H1 (cell line): ENCODE measurements around the gene MPHOSPH9. TPM values are rescaled to one million over a fixed set of nuclear protein-coding genes. Genes with fewer than 3 reads are reported as not detected.

Experiments used
- CTCF ChIA-PET: fragments of 300-600 bp; sonication (Branson Sonifier 250); formaldehyde crosslinking; loops from one replicate; lab custom pipeline; 2021; ENCODE audit not compliant: partially characterized antibody; lab: Charles Lee
- POLR2A ChIA-PET: fragments of 300-600 bp; sonication (Branson Sonifier 250); formaldehyde crosslinking; loops from one replicate; lab custom pipeline; 2021; ENCODE audit warnings: inconsistent platforms; ENCODE audit not compliant: partially characterized antibody; lab: Charles Lee
- DNase-seq, 2 experiments: peaks; one replicate each; pipeline versions ENCODE4 v3.0.0 to v3.0.0-alpha.2; 2010 to 2022; ENCODE audit warnings: low spot score in 2 of 2, low read depth in 1 of 2, mixed read lengths in 1 of 2
- FAIRE-seq: peaks from 2 replicates; lab custom pipeline; 2011; peaks lifted over from hg19 to GRCh38; lab: Jason Lieb, UNC
- H2AFZ ChIP-seq: 2 replicates; pipeline ENCODE4 v1.8.1; 2012; ENCODE audit warnings: low read length, inconsistent platforms
- H2AK5ac ChIP-seq: 2 replicates; pipeline ENCODE4 v1.6.1; 2013; ENCODE audit warnings: low read depth, low read length
- H2BK120ac ChIP-seq: replicated peaks from 2 replicates; pipeline ENCODE3; 2013; ENCODE audit warnings: low read depth, low read length, inconsistent platforms
- H2BK12ac ChIP-seq: 2 replicates; pipeline ENCODE4 v1.6.1; 2013; ENCODE audit warnings: low read depth, low read length
- H2BK15ac ChIP-seq: 2 replicates; pipeline ENCODE4 v1.6.1; 2013; ENCODE audit warnings: low read length
- H2BK20ac ChIP-seq: 2 replicates; pipeline ENCODE4 v1.6.1; 2013; ENCODE audit warnings: low read length
- H2BK5ac ChIP-seq: 2 replicates; pipeline ENCODE4 v1.6.1; 2013; ENCODE audit warnings: low read depth, low read length
- H3K14ac ChIP-seq: 2 replicates; pipeline ENCODE4 v1.6.1; 2013; ENCODE audit warnings: inconsistent platforms; ENCODE audit not compliant: insufficient read length
- H3K18ac ChIP-seq: 2 replicates; pipeline ENCODE4 v1.6.1; 2013; ENCODE audit warnings: low read length; ENCODE audit errors: extremely low read depth
- H3K23ac ChIP-seq: 2 replicates; pipeline ENCODE4 v1.6.1; 2013; ENCODE audit warnings: inconsistent platforms; ENCODE audit not compliant: insufficient read length
- H3K23me2 ChIP-seq: 2 replicates; pipeline ENCODE4 v1.6.1; 2013; ENCODE audit warnings: low read depth, low read length
- H3K27ac ChIP-seq: 2 replicates; pipeline ENCODE4 v1.6.1; 2011; ENCODE audit warnings: low read depth, low read length, inconsistent platforms
- H3K27me3 ChIP-seq, 4 experiments: replicated peaks in 1 of 4; 1 replicate in 1 of 4; 2 replicates in 3 of 4; pipeline versions ENCODE4 v1.6.1 to v1.8.1; 2011 to 2013; ENCODE audit warnings: low read length in 3 of 4, mild to moderate bottlenecking in 3 of 4, inconsistent platforms in 2 of 4, mixed read lengths in 2 of 4, moderate library complexity in 1 of 4; ENCODE audit not compliant: control insufficient read depth in 3 of 4, insufficient read depth in 3 of 4; ENCODE audit errors: extremely low read depth in 1 of 4
- H3K36me3 ChIP-seq, 4 experiments: 2 replicates each; pipeline versions ENCODE4 v1.6.1 to v1.8.1; 2011 to 2013; ENCODE audit warnings: mild to moderate bottlenecking in 4 of 4, low read length in 3 of 4, moderate library complexity in 2 of 4, control low read depth in 1 of 4, inconsistent platforms in 1 of 4; ENCODE audit not compliant: insufficient read depth in 4 of 4, control insufficient read depth in 2 of 4
- H3K4ac ChIP-seq: replicated peaks from 2 replicates; pipeline ENCODE3; 2013; ENCODE audit warnings: low read length, low read depth, mixed read lengths, inconsistent platforms; ENCODE audit not compliant: insufficient read length
- H3K4me1 ChIP-seq, 4 experiments: replicated peaks in 1 of 4; 1 replicate in 1 of 4; 2 replicates in 3 of 4; pipeline versions ENCODE4 v1.6.1 to v1.8.1; 2011 to 2013; ENCODE audit warnings: low read length in 3 of 4, inconsistent platforms in 2 of 4, mixed read lengths in 1 of 4; ENCODE audit not compliant: insufficient read depth in 4 of 4, control insufficient read depth in 3 of 4
- H3K4me2 ChIP-seq, 2 experiments: 2 replicates each; pipeline versions ENCODE4 v1.6.1 to v1.8.1; 2011 to 2013; ENCODE audit warnings: low read depth in 2 of 2, low read length in 2 of 2, control low read depth in 1 of 2, inconsistent platforms in 1 of 2, mild to moderate bottlenecking in 1 of 2; ENCODE audit not compliant: insufficient read depth in 1 of 2
- H3K4me3 ChIP-seq, 4 experiments: fragments of 200-600, 300-600 bp in 1 of 4; sonication (generic), shearing (Covaris generic), sonication (Bioruptor Twin) in 1 of 4; 2 replicates each; pipeline versions ENCODE4 v1.5.1 to v1.8.1; 2011 to 2016; ENCODE audit warnings: low read length in 4 of 4, low read depth in 3 of 4, control low read depth in 2 of 4, inconsistent platforms in 2 of 4, mild to moderate bottlenecking in 2 of 4, mixed read lengths in 1 of 4, moderate library complexity in 1 of 4; ENCODE audit not compliant: insufficient read depth in 2 of 4; ENCODE audit errors: extremely low read depth in 1 of 4
- H3K56ac ChIP-seq: replicated peaks from 2 replicates; pipeline ENCODE3; 2013; ENCODE audit warnings: low read depth, mild to moderate bottlenecking, mixed read lengths, low read length, inconsistent platforms; ENCODE audit not compliant: insufficient read length
- H3K79me1 ChIP-seq: 2 replicates; pipeline ENCODE4 v1.6.1; 2013; ENCODE audit warnings: low read depth, low read length, control low read depth
- H3K79me2 ChIP-seq, 2 experiments: 2 replicates each; pipeline versions ENCODE4 v1.6.1 to v1.8.1; 2012 to 2013; ENCODE audit warnings: low read length in 2 of 2, mild to moderate bottlenecking in 2 of 2, inconsistent platforms in 1 of 2; ENCODE audit not compliant: insufficient read depth in 2 of 2, control insufficient read depth in 1 of 2
- H3K9ac ChIP-seq, 4 experiments: replicated peaks in 1 of 4; 1 replicate in 1 of 4; 2 replicates in 3 of 4; pipeline versions ENCODE4 v1.6.1 to v1.8.1; 2011 to 2013; ENCODE audit warnings: low read depth in 3 of 4, low read length in 3 of 4, control low read depth in 2 of 4, mild to moderate bottlenecking in 2 of 4, moderate library complexity in 2 of 4, inconsistent platforms in 1 of 4; ENCODE audit errors: extremely low read depth in 1 of 4
- H3K9me3 ChIP-seq, 2 experiments: 2 replicates each; pipeline versions ENCODE4 v1.6.1 to v1.8.1; 2012 to 2013; ENCODE audit warnings: mild to moderate bottlenecking in 2 of 2, moderate library complexity in 2 of 2, control low read depth in 1 of 2, inconsistent platforms in 1 of 2, low read depth in 1 of 2, low read length in 1 of 2, mixed read lengths in 1 of 2; ENCODE audit not compliant: insufficient read depth in 2 of 2
- H4K20me1 ChIP-seq, 2 experiments: replicated peaks in 1 of 2; 2 replicates each; pipeline versions ENCODE3 to v1.8.1; 2011 to 2013; ENCODE audit warnings: inconsistent platforms in 2 of 2, low read length in 2 of 2, mild to moderate bottlenecking in 1 of 2; ENCODE audit not compliant: insufficient read depth in 2 of 2, control insufficient read depth in 1 of 2
- H4K5ac ChIP-seq: 2 replicates; pipeline ENCODE4 v1.6.1; 2013; ENCODE audit warnings: low read length, low read depth, mixed read lengths, inconsistent platforms; ENCODE audit not compliant: insufficient read length
- H4K8ac ChIP-seq: 2 replicates; pipeline ENCODE4 v1.8.0; 2013; ENCODE audit warnings: mild to moderate bottlenecking, moderate library complexity, low read length, inconsistent platforms; ENCODE audit not compliant: insufficient read depth; ENCODE audit errors: extremely low read depth
- H4K91ac ChIP-seq: replicated peaks from 2 replicates; pipeline ENCODE3; 2013; ENCODE audit warnings: low read length, mixed read lengths, inconsistent platforms; ENCODE audit not compliant: insufficient read length
- BCL11A ChIP-seq, 2 experiments: IDR thresholded peaks; one replicate each; pipeline ENCODE4 v1.6.1; 2011; ENCODE audit warnings: low read depth in 2 of 2, low read length in 2 of 2, mild to moderate bottlenecking in 2 of 2
- BRCA1 ChIP-seq: IDR thresholded peaks from 2 replicates; pipeline ENCODE4 v1.6.1; 2012; ENCODE audit warnings: low read depth, low read length, improper control_type of control experiment
- CBX5 ChIP-seq: fragments of 300-800, 300-1000 bp; sonication (generic); IDR thresholded peaks from 2 replicates; pipeline ENCODE4 v1.7.1; 2016; ENCODE audit warnings: antibody characterized with exemption, low read length, low read depth
- CEBPB ChIP-seq: IDR thresholded peaks from 2 replicates; pipeline ENCODE4 v1.6.1; 2012; ENCODE audit warnings: low read depth, low read length
- CREB1 ChIP-seq: IDR thresholded peaks from 2 replicates; pipeline ENCODE4 v1.6.1; 2012; ENCODE audit warnings: inconsistent platforms
- EGR1 ChIP-seq: IDR thresholded peaks from 2 replicates; pipeline ENCODE4 v1.6.1; 2011; ENCODE audit warnings: low read depth, low read length, borderline replicate concordance
- FOSL1 ChIP-seq: IDR thresholded peaks from 2 replicates; pipeline ENCODE4 v1.6.1; 2011; ENCODE audit warnings: mild to moderate bottlenecking, low read depth, low read length, moderate library complexity; ENCODE audit not compliant: insufficient read depth
- JUND ChIP-seq: IDR thresholded peaks from 2 replicates; pipeline ENCODE4 v1.6.1; 2011; ENCODE audit warnings: mild to moderate bottlenecking, improper control_type of control experiment, low read length
- MAFK ChIP-seq: IDR thresholded peaks from 2 replicates; pipeline ENCODE4 v1.6.1; 2012; ENCODE audit warnings: low read depth, mild to moderate bottlenecking, improper control_type of control experiment, low read length
- NRF1 ChIP-seq: IDR thresholded peaks from 2 replicates; pipeline ENCODE4 v1.6.1; 2011; ENCODE audit warnings: mild to moderate bottlenecking, low read depth, low read length, improper control_type of control experiment
- PHF8 ChIP-seq: fragments of 200-600 bp; sonication (generic); conservative IDR thresholded peaks from 2 replicates; pipeline ENCODE4 v1.7.1; 2012; ENCODE audit warnings: low read depth, mild to moderate bottlenecking, inconsistent platforms, low read length, moderate library complexity
- RNF2 ChIP-seq: fragments of 200-900, 300-1000 bp; sonication (generic); IDR thresholded peaks from 2 replicates; pipeline ENCODE4 v1.7.1; 2016; ENCODE audit warnings: borderline replicate concordance, low read depth, mild to moderate bottlenecking, antibody characterized with exemption, low read length; ENCODE audit not compliant: poor library complexity, severe bottlenecking; ENCODE audit errors: missing control alignments
- RXRA ChIP-seq: IDR thresholded peaks from 2 replicates; pipeline ENCODE4 v1.6.1; 2011; ENCODE audit warnings: low read depth, mild to moderate bottlenecking, low read length, moderate library complexity; ENCODE audit not compliant: insufficient read depth
- SIRT6 ChIP-seq: IDR thresholded peaks from one replicate; pipeline ENCODE4 v1.7.1; 2012; ENCODE audit warnings: low read length, inconsistent platforms
- SIX5 ChIP-seq: IDR thresholded peaks from 2 replicates; pipeline ENCODE4 v1.6.1; 2011; ENCODE audit warnings: mild to moderate bottlenecking, low read depth, low read length
- TCF12 ChIP-seq: IDR thresholded peaks from 2 replicates; pipeline ENCODE4 v1.6.1; 2011; ENCODE audit warnings: low read depth, mild to moderate bottlenecking, low read length
- WGBS, 2 experiments: shearing (Covaris generic) in 1 of 2; methylation state at CpG; one replicate each; pipeline versions ENCODE4 v1.1.6 to v1.1.7; 2013 to 2015; ENCODE audit warnings: low lambda C conversion rate in 2 of 2, mixed read lengths in 2 of 2, inconsistent platforms in 1 of 2, low coverage in 1 of 2, missing lambda C conversion rate in 1 of 2; ENCODE audit not compliant: insufficient replicate concordance in 2 of 2, insufficient coverage in 1 of 2, insufficient read length in 1 of 2; ENCODE audit errors: extremely low coverage in 1 of 2, missing lambda C conversion rate in 1 of 2; 5-methylcytosine and 5-hydroxymethylcytosine counted together
- polyA plus RNA-seq, 7 experiments: library from polyadenylated mRNA; depleted of rRNA in 3 of 7; stranded (reverse) in 5 of 7; unstranded in 2 of 7; fragments of >200 nt in 5 of 7; fragments of 200-250 nt in 2 of 7; gene quantifications; 1 replicate in 5 of 7; 2 replicates in 1 of 7; 4 replicates in 1 of 7; pipeline versions ENCODE4 v1.2.1 to v1.2.3, GENCODE V29; 2011 to 2013; ENCODE audit warnings: missing spikeins in 2 of 7, mixed read lengths in 2 of 7
- total RNA-seq: library from RNA; stranded (reverse); fragmentation: NEBNext Ultra II Directional; extraction: Animal tissue kit (Norgen Biotek cat#: 25700); gene quantifications from 2 replicates; pipeline ENCODE4 v1.2.1, GENCODE V29; 2021

Gene MPHOSPH9
- total and polyA plus RNA-seq, 2 of the 8 experiments (the other 6 are each of a cell fraction or from before 2014, with no cell fraction given) = 8.8 to 48.8 TPM

DNA sequence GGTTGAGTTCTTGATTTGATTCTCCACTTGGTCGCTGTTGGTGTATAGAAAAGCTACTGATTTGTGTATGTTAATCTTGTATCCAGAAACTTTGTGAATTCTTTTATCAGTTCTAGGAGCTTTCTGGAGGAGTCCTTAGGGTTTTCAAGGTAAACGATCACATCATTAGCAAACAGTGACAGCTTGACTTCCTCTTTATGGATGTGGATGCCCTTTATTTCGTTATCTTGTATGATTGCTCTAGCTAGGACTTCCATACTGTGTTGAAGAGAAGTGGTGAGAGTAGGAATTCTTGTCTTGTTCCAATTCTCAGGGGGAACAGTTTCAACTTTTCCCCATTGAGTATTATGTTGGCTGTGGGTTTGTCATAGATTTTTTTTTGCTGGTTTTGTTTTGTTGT lies 12.7 kb upstream of the MPHOSPH9 start:
- Histone ChIP-seq H3K4ac (no peak overlapping the region), H4K20me1 (no peaks in the 10 kb centered on the region), H3K4me1 (no peaks in the 10 kb centered on the region), H2BK5ac (no peak overlapping the region), H2BK15ac (no peak overlapping the region), H3K14ac (no peak overlapping the region), H3K9ac (no peak overlapping the region), H2BK12ac (no peak overlapping the region), H2AK5ac (no peak overlapping the region), H3K9me3 (peaks cover 5 to 11% of the 10 kb centered on the region in 2 experiments), H3K56ac (no peak overlapping the region), H3K23me2 (no peaks in the 10 kb centered on the region), H3K27ac (no peak overlapping the region), H3K4me3 (no peak overlapping the region), H4K5ac (no peak overlapping the region), H2BK20ac (no peak overlapping the region), H3K36me3 (peaks cover 0 to 16% (median 5%) of the 10 kb centered on the region in 4 experiments; a peak in 4 of 8 replicates), H3K4me2 (no peak overlapping the region), H3K27me3 (no peaks in the 10 kb centered on the region), H2BK120ac (no peak overlapping the region), H3K79me2 (peaks cover 0 to 15% of the 10 kb centered on the region in 2 experiments; a peak in 1 of 4 replicates), H4K91ac (no peak overlapping the region), H3K79me1 (peaks cover 5% of the 10 kb centered on the region), H4K8ac (no peak overlapping the region), H3K23ac (no peak overlapping the region), H2AFZ (no peak overlapping the region), H3K18ac (no peak overlapping the region)
- TF ChIP-seq RNF2 = no peak
- TF ChIP-seq RXRA = no peak
- no peak for TF ChIP-seq BCL11A (IDR thresholded peaks at IDR 0.05; ENCODE audit: low read depth in 2 of 2, low read length in 2 of 2)
- TF ChIP-seq SIRT6 = no peak
- no peak for TF ChIP-seq CBX5
- no peak for TF ChIP-seq CEBPB
- TF ChIP-seq FOSL1 = no peak
- no peak for TF ChIP-seq NRF1
- TF ChIP-seq BRCA1 = no peak
- TF ChIP-seq JUND = no peak
- no peak for TF ChIP-seq EGR1
- TF ChIP-seq TCF12 = no peak
- no peak for TF ChIP-seq CREB1
- no peak for TF ChIP-seq SIX5
- TF ChIP-seq MAFK = no peak
- no peak for TF ChIP-seq PHF8
- 88% methylated on average over 3 of the region's 3 CpGs; no CpG with 5 or more reads in 1 of the 2 experiments for WGBS, 2 experiments
- ChIA-PET CTCF (interaction anchor here (1.5 kb wide), 1 partner anchor 8 kb away, joined by 3 read pairs; no protein-coding TSS in a partner anchor), POLR2A (no interaction called here)
- FAIRE-seq = no peak
- DNase-seq = no peak
